Measurements from ENCODE around the gene COLGALT1. TPM values are rescaled to one million over a fixed set of nuclear protein-coding genes. Genes with fewer than 3 reads are reported as not detected.

Gene COLGALT1
- total and polyA plus RNA-seq, 9 of the 15 experiments (the other 6 are each of a cell fraction or from before 2014, with no cell fraction given), result 4.9 to 119 (median 82.6) TPM

DNA sequence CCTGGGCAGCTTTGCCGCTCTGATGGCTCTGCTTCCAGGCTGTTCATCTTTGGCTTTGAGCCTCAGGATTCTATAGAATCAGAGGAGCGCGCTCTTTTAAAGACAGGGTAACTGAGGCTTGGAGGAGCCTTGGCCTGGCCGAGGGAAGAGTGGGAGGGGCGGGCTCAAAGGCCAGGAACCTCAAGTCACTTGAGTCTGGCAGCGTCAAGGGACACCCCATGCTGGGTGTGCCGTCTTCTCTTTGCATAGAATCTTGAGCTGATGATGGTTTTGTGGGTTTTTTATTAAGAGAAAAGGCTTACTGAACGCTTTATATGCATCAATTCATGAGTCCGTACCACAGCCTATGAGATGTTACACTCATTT lies 42.9 kb upstream of the COLGALT1 start:
- intact Hi-C loops (cut with micrococcal nuclease), result no loop called here
- Histone ChIP-seq H3K27ac (ENCODE audit: extremely low read depth, low read depth, low read length) (peak overlapping the region; percentile 97), H2AFZ (ENCODE audit: low read depth, low read length) (peak overlapping the region; percentile 91), H3K4me2 (ENCODE audit: insufficient read depth, low read length) (peak overlapping the region; percentile 97), H3K79me2 (ENCODE audit: control insufficient read depth, insufficient read depth, low read length) (peaks cover 51% of the 10 kb centered on the region), H3K4me1 (replicated peaks in 1 of 2; ENCODE audit: control insufficient read depth in 2 of 2, insufficient read depth in 2 of 2, low read length in 2 of 2) (peaks cover 21 to 40% of the 10 kb centered on the region in 2 experiments), H3K36me3 (ENCODE audit: control insufficient read depth, insufficient read depth, low read length) (peaks cover 16% of the 10 kb centered on the region; the same call in 2 of the 3 replicates), H3K4me3 (peak overlapping the region; percentile 83), H4K20me1 (replicated peaks; ENCODE audit: control insufficient read depth, insufficient read depth, low read length) (no peaks in the 10 kb centered on the region; the same call in 1 of the 2 replicates), H3K9me1 (ENCODE audit: control insufficient read depth, insufficient read depth, low read length) (no peaks in the 10 kb centered on the region), H3K9me3 (replicated peaks; ENCODE audit: control insufficient read depth, insufficient read depth, low read depth, low read length) (0 out of 2 replicates have a peak, but pooled peaks cover 2% of the 10 kb centered on the region), H3K9ac (ENCODE audit: insufficient read depth in 1 of 2, low read depth in 2 of 2, low read length in 2 of 2) (peak overlapping the region; percentile 97 to 98), H3K27me3 (ENCODE audit: control insufficient read depth in 2 of 2, insufficient read depth in 2 of 2, low read length in 2 of 2) (no peaks in the 10 kb centered on the region)
- TSS peak; percentile 39 for BruUV-seq (replicated peaks)
- no peak for TF ChIP-seq SREBF2 (CRISPR knock-in tag; IDR thresholded peaks at IDR 0.05)
- 0 out of 2 replicates have a peak, but pooled peaks have one; percentile 34 for TF ChIP-seq POLR2AphosphoS2 (IDR thresholded peaks at IDR 0.05; ENCODE audit: low read length)
- WGBS (ENCODE audit: insufficient coverage, low coverage, missing lambda C conversion rate), result 40% methylated on average over 9 of the region's 9 CpGs
- DNase-seq (ENCODE audit: extremely low read depth in 1 of 4, low spot score in 3 of 4) (peak in 1 of 4 experiments; percentile 31), FAIRE-seq (no peak), ATAC-seq (no peak)
- in situ Hi-C loops (cut with MboI), result no loop called here
- ChIA-PET CTCF (ENCODE audit: low intra/inter-chr PET ratio) (no interaction called here), POLR2A (interaction anchor here (0.6 to 4.2 kb wide), 2 partner anchors 11 to 146 kb away, joined by 4 to 25 read pairs; no protein-coding TSS in a partner anchor)

DNA sequence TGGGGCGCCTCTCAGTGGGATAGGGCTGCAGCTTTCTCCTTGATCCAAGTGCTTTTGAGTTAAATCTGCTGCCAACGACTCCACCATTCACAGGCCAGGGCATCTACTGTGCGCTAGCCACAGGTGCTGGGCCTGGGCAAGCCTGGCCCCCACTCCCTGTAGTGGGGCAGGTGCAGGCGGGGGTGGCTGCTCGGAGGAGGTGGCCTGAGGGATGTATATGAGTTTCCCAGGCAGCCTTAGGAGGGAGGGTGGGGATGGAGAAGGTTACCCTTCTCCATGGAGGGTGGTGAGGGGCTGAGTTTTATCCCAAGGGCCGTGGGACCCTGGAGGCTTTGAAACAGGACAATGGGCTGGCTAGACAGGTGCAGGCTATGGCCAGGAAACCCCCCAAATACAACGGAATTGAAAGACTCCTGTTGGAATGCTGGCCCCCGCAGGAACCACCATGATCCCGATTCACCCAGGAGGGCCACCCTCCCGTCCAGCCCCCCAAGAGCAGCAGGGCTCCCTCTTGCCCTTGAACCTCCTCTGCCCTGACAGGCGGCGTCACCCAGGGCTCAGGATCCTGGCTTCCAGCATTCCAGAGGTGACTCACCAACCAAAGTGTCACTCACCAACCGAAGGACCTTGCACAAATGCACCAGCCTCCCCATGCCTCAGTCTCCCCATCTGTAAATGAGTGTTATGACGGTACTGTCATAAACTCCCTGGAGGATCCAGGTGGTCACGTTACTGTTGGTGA lies 39.9 kb upstream of the COLGALT1 start:
- TF ChIP-seq DIDO1 (tag; IDR thresholded peaks at IDR 0.05; ENCODE audit: low read depth), result no peak
- peak; percentile 39; the same call in 1 of the 2 replicates for TF ChIP-seq POLR2G (IDR thresholded peaks at IDR 0.05; ENCODE audit: low read depth, low read length)
- TF ChIP-seq ZNF239 (CRISPR knock-in tag; IDR thresholded peaks at IDR 0.05), result no peak
- TF ChIP-seq ZFP36 (IDR thresholded peaks at IDR 0.05; ENCODE audit: low read depth, low read length, partially characterized antibody), result peak; percentile 74
- TF ChIP-seq, protein P1, sequence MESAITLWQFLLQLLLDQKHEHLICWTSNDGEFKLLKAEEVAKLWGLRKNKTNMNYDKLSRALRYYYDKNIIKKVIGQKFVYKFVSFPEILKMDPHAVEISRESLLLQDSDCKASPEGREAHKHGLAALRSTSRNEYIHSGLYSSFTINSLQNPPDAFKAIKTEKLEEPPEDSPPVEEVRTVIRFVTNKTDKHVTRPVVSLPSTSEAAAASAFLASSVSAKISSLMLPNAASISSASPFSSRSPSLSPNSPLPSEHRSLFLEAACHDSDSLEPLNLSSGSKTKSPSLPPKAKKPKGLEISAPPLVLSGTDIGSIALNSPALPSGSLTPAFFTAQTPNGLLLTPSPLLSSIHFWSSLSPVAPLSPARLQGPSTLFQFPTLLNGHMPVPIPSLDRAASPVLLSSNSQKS (CRISPR knock-in tag; IDR thresholded peaks at IDR 0.05), result no peak
- H3K27me3 ChIP-seq (ENCODE audit: control insufficient read depth in 2 of 2, insufficient read depth in 2 of 2, low read length in 2 of 2), result no peaks in the 10 kb centered on the region
- H3K9me1 ChIP-seq (ENCODE audit: control insufficient read depth, insufficient read depth, low read length), result no peaks in the 10 kb centered on the region
- H3K36me3 ChIP-seq (ENCODE audit: control insufficient read depth, insufficient read depth, low read length), result peaks cover 17% of the 10 kb centered on the region; the same call in 2 of the 3 replicates
- no peak overlapping the region for H3K27ac ChIP-seq (ENCODE audit: extremely low read depth, low read depth, low read length)
- FAIRE-seq, result no peak
- POLR2A ChIA-PET, result interaction anchor here (0.6 to 0.7 kb wide), 2 partner anchors 19 to 325 kb away, joined by 3 read pairs; no protein-coding TSS in a partner anchor
- DNase-seq (ENCODE audit: extremely low read depth in 1 of 4, low spot score in 3 of 4), result no peak
- no peak overlapping the region for H3K4me2 ChIP-seq (ENCODE audit: insufficient read depth, low read length)
- CTCF ChIA-PET (ENCODE audit: low intra/inter-chr PET ratio), result no interaction called here
- H3K4me1 ChIP-seq (replicated peaks in 1 of 2; ENCODE audit: control insufficient read depth in 2 of 2, insufficient read depth in 2 of 2, low read length in 2 of 2), result peaks cover 8 to 43% of the 10 kb centered on the region in 2 experiments; a peak in 4 of 5 replicates
- H3K79me2 ChIP-seq (ENCODE audit: control insufficient read depth, insufficient read depth, low read length), result peaks cover 24% of the 10 kb centered on the region
- in situ Hi-C loops (cut with MboI), result no loop called here
- no peak overlapping the region for H2AFZ ChIP-seq (ENCODE audit: low read depth, low read length)
- H4K20me1 ChIP-seq (replicated peaks; ENCODE audit: control insufficient read depth, insufficient read depth, low read length), result no peaks in the 10 kb centered on the region; the same call in 1 of the 2 replicates
- intact Hi-C loops (cut with micrococcal nuclease), result no loop called here
- no peak for ATAC-seq
- whole genome bisulfite sequencing (ENCODE audit: insufficient coverage, low coverage, missing lambda C conversion rate), result 73% methylated on average over 14 of the region's 15 CpGs
- H3K9ac ChIP-seq (ENCODE audit: insufficient read depth in 1 of 2, low read depth in 2 of 2, low read length in 2 of 2), result peak overlapping the region in 1 of 2 experiments; percentile 66; a peak in 2 of 4 replicates
- no TSS peak for BruUV-seq (replicated peaks)
- no peak overlapping the region for H3K4me3 ChIP-seq
- H3K9me3 ChIP-seq (replicated peaks; ENCODE audit: control insufficient read depth, insufficient read depth, low read depth, low read length), result 0 out of 2 replicates have a peak, but pooled peaks cover 3% of the 10 kb centered on the region

Measured in K562 (cell line).